Jurkat, Clone E6-1 (cell line): Measurements from ENCODE around the gene PKNOX2.

Experiments used
- DNase-seq: peaks from one replicate; pipeline ENCODE4 v3.0.0-alpha.2; 2011; ENCODE audit warnings: low read depth, low spot score
- H3K4me3 ChIP-seq: 2 replicates; pipeline ENCODE4 v1.5.1; 2011; ENCODE audit warnings: mild to moderate bottlenecking, low read length, control low read depth, moderate library complexity

The PKNOX2 gene

DNA sequence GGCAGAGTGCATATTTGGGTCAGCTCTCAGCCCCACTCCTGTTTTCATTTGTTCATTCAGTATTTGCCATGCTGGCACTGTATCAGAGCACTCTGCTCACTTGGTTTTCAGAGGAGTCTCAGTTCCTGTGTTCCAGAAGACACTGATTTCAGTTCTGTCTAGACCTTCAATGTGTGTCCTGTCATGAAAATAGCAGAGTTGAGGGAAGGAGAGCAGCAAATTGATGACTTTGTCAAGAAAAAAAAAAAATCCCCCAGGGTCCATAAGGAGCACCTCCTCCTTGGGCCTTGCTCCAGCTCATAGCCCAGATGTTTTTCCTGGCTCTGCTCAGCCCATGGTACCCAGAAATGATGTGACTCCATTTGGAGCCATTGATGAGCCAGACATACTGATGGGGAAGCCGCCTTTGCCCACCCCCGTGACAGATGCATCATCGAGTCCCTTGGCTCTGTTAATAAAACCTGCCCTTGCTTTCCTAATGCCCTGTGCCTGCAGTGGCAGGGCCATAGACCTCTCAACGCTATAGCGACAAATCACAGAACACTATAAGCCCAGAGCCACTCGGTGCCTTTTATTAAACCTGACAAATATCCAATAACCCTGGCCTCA, 107.0 kb downstream of the PKNOX2 start:
- no peak overlapping the region for H3K4me3 ChIP-seq
- no peak for DNase-seq

- no peak overlapping the region for H3K4me3 ChIP-seq
- DNase-seq = no peak
Observed at GRCh38 chr11:125272092-125272491, 107.5 kb downstream of the PKNOX2 start.

DNA sequence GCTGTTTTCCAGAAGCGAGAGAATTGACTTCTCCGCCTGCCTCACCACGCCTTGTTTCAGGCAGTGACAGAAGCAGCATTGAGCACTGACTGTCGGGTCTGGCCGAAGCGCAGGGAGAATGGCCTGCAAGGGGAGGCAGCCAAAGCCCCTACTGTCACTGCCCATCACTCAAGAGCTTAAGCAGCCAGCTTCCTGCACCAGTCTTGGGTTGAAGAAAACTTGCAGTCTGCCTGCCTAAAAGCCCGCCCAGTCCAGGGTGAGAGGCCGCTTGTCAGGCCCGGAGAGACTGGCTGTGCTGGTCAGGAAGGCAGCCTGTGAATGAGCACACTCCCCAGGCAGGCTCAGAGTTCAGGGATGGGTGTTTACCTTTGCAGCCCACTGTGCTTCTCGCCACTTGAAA, 108.3 kb downstream of the PKNOX2 start:
- H3K4me3 ChIP-seq = no peak overlapping the region
- DNase-seq = no peak

DNA sequence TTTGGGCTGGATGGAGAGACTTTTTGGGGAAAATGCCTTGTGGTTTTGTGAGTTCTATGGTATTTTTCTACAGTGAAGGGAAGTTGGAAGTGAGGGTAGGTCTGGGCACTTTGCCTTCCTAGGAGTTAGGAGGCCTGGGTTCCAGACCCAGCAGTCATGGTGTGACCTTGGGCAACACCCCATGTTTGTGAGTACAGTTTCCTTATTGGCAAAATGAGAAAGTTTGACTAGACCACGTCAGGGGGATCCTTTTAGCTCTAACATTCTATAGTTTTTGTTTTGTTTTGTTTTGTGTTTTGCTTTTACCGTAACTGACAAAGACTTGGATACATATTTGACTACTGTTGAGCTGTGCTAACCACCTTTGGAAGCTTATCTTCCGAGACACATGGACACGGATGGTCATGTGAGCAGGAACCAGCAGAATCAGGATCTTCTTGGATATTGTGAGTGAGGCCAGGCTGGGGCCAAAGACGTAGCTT, 109.0 kb downstream of the PKNOX2 start:
- no peak overlapping the region for H3K4me3 ChIP-seq
- DNase-seq = no peak

DNA sequence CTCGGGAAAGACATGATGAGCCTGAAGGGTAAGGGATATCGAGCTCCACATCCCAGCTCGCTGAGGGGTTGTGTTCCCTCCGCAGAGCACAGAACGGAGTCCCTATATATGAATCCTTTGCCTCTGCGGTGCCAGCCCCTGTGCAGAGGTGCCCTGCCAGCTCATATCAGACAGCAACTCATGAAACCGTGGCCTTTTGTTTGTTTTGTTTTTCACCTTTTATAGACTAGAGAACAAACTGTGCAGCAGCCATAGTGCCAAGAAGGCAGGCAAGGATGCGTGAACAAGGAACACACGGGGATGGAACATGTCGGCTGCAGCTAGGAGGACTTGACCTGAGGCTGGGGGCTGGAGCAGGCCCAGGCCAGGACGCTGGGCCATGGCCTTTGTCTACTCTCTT, 109.8 kb downstream of the PKNOX2 start:
- no peak for DNase-seq
- no peak overlapping the region for H3K4me3 ChIP-seq

DNA sequence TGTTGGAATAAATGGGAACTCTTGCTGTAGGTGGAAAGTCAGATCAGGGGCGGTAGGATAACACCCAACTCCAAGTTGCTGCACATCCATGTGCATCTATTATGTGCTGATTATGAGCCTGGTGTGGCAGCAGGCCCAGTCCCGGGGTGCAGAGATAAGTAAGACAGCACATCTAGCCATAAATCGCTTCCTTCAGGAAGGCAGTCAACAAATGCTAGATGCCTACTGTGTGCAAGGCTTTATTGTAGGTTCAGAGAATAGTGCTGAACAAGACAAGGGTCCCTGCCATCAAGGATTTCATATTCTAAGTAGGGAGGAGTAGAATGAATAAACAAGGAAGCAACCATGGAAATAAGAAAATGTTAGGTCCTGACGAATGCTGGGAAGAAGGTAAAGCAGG, 110.2 kb downstream of the PKNOX2 start:
- no peak overlapping the region for H3K4me3 ChIP-seq
- no peak for DNase-seq

- H3K4me3 ChIP-seq = no peak overlapping the region
- DNase-seq = no peak
Observed at GRCh38 chr11:125275905-125276618, 111.5 kb downstream of the PKNOX2 start.

DNA sequence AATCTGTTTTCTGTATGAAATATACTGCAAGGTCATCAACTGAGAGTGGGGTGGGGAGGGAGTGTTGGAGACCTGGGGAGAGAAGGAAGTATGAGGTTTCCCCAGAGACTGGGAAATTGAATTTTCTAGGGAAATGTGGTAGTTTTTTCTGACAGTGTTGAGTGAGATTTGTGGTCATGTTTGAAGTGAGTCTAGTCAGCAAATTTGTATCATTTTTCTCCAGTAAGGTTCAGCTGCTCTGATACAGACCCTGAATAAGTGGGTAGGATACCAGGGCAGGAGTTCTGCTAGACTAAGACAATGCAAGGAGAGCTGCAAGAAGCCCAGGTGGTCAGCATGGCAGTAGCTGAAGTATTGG, 112.0 kb downstream of the PKNOX2 start:
- no peak for DNase-seq
- no peak overlapping the region for H3K4me3 ChIP-seq

DNA sequence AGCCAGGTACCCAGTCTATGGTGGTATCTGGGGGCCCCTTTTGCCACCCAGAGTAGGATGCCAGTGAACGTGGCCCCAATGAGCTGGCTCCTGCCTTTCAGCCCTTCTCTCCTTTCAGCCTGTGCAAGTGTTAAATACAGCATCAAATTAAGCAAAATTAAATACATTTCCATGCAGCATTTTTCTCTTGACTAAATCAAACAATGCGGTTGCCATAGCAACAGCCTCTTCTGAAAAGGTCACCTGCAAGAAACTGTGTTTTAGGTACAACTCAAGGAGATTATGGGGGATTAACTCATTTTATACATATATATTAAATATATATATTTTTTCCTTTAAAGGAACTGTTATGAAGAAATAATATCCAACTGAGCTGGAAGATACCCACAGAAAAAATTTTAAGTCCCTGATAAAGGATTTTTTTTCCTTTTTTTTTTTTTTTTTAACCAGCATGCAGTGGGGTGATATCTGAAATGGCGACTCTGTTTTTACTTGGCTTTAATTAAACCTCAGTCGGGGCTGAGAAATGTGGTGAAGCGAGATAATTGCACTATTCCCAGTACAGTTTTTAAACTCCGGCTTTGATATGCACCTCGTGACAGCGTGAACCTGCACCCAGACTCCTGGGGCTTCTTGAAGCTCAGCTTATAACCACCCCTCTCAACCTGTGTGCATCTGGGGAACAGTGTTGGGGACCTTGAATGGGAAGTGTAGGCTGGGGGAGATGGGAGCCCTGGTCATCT, 115.3 kb downstream of the PKNOX2 start:
- no peak overlapping the region for H3K4me3 ChIP-seq
- DNase-seq = no peak

GRCh38 chr11:125280646-125281045, 116.1 kb downstream of the PKNOX2 start:
- H3K4me3 ChIP-seq = no peak overlapping the region
- no peak for DNase-seq

DNA sequence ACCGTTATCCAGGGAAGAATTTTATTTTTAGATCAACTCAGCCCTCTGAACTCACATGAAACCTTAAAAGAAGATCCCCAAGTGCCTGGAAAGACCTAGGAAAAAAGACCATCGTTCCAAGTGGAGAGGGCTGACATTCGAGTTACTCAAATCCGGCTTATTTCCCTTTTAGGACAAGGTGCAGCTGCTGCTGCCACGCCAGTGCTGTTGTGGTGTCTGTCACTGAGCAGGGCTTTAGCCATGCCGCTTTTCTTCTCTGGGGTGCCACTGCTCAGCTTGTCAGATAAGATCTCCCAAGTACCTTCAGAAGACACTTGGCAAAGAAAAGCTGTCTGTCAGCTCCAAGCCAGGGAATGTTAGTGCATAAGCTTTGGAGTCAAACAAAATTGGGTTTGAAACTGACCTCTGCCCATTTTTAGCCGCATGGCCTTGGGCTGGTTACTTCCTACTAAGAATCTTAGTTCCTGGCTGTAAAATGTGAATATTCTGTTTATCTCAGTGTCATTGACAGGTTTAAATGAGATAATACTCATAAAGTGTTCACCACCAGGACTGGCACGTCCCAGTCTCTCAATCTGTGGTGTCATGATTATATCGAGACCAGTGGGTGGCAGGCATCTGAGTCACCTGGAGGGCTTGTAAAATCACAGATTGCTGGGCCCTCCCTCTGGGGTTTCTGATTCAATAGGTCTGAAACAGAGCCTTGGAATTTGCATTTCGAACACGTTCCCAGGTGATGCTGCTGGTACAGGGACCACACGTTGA, 117.5 kb downstream of the PKNOX2 start:
- H3K4me3 ChIP-seq = no peak overlapping the region
- DNase-seq = no peak

GRCh38 chr11:125282596-125282914, 118.0 kb downstream of the PKNOX2 start:
- H3K4me3 ChIP-seq = no peak overlapping the region
- DNase-seq = no peak

- no peak overlapping the region for H3K4me3 ChIP-seq
- no peak for DNase-seq
Observed at GRCh38 chr11:125284245-125284850, 119.8 kb downstream of the PKNOX2 start.

GRCh38 chr11:125285844-125286243, 121.3 kb downstream of the PKNOX2 start:
- no peak overlapping the region for H3K4me3 ChIP-seq
- no peak for DNase-seq

DNA sequence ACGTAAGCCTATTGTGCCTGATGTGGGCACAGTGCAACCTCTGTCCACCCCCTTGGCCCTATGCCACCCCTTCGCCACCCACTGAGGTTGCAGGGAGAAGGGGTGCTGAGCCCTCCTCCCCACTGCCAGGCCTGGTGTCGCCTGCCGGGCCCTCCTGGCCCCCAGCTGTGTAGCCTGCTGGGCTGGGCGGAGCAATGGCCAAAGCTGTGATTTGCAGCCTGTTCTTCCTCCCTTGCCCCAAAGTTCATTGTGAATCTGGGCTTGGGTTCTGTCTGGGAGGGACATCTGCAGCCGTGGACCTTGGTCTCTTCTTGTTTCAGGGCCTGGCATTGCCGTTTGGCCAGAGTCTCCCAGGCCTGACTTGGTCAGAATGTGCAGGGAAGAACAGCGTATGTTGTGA, 121.9 kb downstream of the PKNOX2 start:
- no peak overlapping the region for H3K4me3 ChIP-seq
- no peak for DNase-seq

DNA sequence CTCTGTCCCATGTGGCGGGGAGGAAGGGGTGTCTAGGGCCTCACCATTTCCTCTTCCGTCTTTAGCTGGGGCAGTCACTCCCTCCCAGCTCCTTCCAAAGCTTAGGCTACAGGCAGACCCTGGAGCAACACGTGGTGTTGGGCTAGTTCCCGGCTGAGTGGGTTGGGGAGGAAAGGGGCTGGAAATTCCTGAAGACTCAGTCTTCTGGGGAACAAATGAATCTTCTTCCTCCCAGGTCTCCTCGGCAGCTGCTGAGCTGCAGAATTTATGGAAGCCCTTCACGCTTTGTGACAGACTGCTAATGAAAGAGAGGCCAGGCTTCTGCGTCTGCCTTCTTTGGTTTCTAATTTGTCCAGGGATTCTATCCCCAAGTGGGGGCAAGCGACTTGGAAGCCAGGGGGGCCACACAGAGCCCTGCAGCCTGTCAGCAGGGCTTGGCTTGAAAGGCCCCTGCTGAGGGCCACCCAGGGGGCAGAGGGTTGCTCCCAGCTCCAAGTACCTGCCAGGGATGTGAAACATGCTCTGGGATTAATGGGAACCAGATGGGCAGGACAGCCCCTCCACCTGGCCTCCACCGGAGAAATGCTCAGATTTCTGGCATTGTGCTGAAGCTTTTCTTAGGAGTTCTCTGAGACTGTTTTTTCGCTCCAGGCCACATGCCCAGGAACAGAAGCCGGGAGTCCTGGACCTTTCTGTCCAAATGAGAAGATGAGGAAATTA, 123.1 kb downstream of the PKNOX2 start:
- no peak overlapping the region for H3K4me3 ChIP-seq
- DNase-seq = no peak

GRCh38 chr11:125289419-125290098, 125.0 kb downstream of the PKNOX2 start:
- no peak for DNase-seq
- no peak overlapping the region for H3K4me3 ChIP-seq

DNA sequence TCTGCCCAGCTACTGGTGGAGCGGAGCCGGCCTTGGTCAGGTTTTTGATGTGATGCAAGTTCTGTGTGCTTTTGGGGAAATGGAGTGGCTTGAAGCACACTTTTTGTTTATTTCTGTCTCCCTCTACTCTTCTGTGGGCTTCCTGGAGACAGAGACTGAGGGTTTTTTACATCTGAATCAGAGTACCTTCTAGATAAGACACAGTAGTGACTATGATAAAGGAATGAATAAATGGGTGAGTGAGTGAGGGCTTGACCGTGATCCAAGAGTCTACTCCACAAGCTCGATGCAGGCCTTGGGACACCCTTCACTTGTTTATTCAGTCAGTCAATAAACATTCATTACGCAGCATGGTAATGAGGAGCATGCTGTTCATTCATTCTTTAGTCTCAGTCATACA, 125.7 kb downstream of the PKNOX2 start:
- DNase-seq = no peak
- no peak overlapping the region for H3K4me3 ChIP-seq
